GM12872 (cell line): ENCODE results near the gene UVSSA.

Experiments used
- TF ChIP-seq, protein P1 (sequence below): IDR thresholded peaks from 3 replicates; pipeline ENCODE4 v1.5.1; 2011; ENCODE audit warnings: low read depth, mild to moderate bottlenecking, low read length, moderate library complexity; ENCODE audit not compliant: insufficient read depth

Gene UVSSA

GRCh38 chr4:1327526-1328266 lies 19.3 kb upstream of the UVSSA start:
- TF ChIP-seq, protein P1, sequence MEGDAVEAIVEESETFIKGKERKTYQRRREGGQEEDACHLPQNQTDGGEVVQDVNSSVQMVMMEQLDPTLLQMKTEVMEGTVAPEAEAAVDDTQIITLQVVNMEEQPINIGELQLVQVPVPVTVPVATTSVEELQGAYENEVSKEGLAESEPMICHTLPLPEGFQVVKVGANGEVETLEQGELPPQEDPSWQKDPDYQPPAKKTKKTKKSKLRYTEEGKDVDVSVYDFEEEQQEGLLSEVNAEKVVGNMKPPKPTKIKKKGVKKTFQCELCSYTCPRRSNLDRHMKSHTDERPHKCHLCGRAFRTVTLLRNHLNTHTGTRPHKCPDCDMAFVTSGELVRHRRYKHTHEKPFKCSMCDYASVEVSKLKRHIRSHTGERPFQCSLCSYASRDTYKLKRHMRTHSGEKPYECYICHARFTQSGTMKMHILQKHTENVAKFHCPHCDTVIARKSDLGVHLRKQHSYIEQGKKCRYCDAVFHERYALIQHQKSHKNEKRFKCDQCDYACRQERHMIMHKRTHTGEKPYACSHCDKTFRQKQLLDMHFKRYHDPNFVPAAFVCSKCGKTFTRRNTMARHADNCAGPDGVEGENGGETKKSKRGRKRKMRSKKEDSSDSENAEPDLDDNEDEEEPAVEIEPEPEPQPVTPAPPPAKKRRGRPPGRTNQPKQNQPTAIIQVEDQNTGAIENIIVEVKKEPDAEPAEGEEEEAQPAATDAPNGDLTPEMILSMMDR, result no peak

DNA sequence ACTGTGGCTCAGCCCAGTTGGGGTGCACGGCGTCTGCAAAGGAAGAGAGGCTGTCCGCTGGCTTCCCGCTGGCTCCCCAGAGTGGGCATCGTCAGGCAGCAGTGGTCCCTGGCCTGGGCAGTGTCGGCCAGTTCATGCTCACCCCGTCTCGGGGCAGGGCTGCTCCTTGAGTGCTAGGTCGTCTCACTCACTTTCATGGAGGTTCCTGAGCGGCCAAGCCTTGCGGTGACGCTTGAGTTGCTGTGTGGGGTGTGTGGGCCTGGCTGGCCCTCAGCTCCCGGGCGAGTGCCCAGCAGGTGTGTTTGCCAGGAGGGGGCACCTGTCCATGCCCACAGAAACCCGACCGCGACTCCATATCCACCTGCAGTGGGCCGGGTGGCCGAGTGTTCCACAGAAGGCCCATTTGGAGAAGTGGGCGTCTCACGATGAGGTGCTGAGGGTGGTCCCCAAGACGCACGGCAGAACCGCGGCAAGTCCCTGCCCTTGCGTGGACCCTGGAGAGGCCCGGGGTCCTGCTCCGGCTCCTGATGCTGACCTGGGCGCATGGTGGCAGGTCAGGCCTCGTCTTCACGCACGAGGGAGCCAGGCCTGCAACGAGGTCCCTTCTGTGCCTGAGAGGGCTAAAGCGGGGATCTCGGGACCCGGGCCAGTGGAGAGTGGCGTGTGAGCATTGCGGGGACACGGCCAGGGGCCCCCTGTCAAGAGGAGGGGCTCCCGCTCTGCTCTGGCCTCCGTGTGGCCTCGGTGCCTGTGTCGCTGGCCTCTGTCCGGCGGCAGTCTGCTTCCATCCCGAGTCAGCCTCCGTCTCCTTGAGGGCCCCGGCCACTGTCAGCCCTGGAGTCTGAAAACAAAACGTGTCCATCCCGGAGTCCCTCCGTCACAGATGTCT lies 18.5 kb upstream of the UVSSA start:
- TF ChIP-seq, protein P1, result no peak

GRCh38 chr4:1329408-1330371 lies 17.3 kb upstream of the UVSSA start:
- TF ChIP-seq, protein P1, result no peak

DNA sequence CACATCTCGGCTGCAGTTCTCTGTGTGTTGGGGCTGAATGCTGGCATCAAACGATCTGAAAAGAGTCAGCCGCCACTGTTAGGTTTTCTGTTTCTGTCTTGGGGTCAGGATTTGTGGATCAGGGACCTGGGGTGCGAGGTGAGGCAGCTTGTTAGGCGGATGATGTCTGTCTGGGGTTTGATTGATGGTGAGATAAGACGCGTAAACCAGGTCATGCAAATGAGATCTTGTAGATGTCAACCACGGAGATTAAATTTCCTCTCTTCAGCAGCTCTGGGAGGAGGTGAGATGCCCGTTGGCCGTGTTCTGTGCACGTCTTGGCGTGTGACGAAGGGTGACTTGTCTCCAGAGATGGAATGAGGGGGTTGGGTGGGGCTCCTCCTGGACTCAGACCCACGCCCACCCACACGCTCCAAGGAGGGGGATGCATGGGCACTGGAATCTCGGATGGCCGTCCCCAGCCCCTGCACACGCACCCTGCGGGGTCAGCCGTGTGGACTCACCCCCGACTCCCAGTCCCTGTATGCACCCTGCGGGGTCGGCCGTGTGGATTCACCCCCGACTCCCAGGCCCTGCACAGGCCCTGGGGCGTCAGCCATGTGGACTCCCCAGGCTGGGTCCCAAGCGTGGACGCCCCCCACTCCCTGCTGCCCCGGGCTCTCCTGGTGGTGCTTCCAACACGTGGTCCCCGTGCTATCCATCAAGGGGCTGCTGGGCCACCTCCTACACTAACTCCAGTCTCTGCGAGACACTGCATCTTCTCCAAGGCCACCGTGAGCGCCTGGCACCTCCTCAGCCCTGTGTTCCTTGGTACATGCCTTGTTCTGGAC lies 16.0 kb upstream of the UVSSA start:
- TF ChIP-seq, protein P1, result no peak

- TF ChIP-seq, protein P1, result no peak
Measured at GRCh38 chr4:1331591-1332353, 15.2 kb upstream of the UVSSA start.

GRCh38 chr4:1332686-1333085 lies 14.3 kb upstream of the UVSSA start:
- TF ChIP-seq, protein P1, result no peak
